Endodermal cell (in vitro differentiated cells): ENCODE results near the gene SKA3. TPM values are rescaled to one million over a fixed set of nuclear protein-coding genes. Genes with fewer than 3 reads are reported as not detected.

Source experiments
- DNase-seq: peaks from one replicate; pipeline ENCODE4 v3.0.0-alpha.2; 2017
- H3K27ac ChIP-seq: 2 replicates; pipeline ENCODE4 v1.5.1; 2013; ENCODE audit warnings: mild to moderate bottlenecking, low read depth, low read length, moderate library complexity
- H3K27me3 ChIP-seq: 2 replicates; pipeline ENCODE4 v1.6.1; 2013; ENCODE audit warnings: mild to moderate bottlenecking, low read length, moderate library complexity; ENCODE audit not compliant: insufficient read depth, control insufficient read depth, poor library complexity, severe bottlenecking
- H3K36me3 ChIP-seq: 2 replicates; pipeline ENCODE4 v1.7.0; 2013; ENCODE audit warnings: mild to moderate bottlenecking, low read length, moderate library complexity; ENCODE audit not compliant: control insufficient read depth, insufficient read depth
- H3K4me1 ChIP-seq: one replicate; pipeline ENCODE4 v1.7.0; 2013; ENCODE audit warnings: low read length; ENCODE audit not compliant: control insufficient read depth, insufficient read depth
- H3K4me3 ChIP-seq: 2 replicates; pipeline ENCODE4 v1.5.1; 2013; ENCODE audit warnings: mild to moderate bottlenecking, low read length, moderate library complexity
- H3K9ac ChIP-seq: 2 replicates; pipeline ENCODE4 v1.6.1; 2013; ENCODE audit warnings: mild to moderate bottlenecking, low read length, moderate library complexity; ENCODE audit not compliant: poor library complexity, severe bottlenecking; ENCODE audit errors: extremely low read depth
- H3K9me3 ChIP-seq: 2 replicates; pipeline ENCODE4 v1.6.1; 2013; ENCODE audit warnings: mild to moderate bottlenecking, low read length, moderate library complexity; ENCODE audit not compliant: control insufficient read depth
- H3K27ac Mint-ChIP-seq: 2 replicates; pipeline ENCODE4 v1.8.0; 2020; ENCODE audit warnings: mixed read lengths
- H3K27me3 Mint-ChIP-seq: 2 replicates; pipeline ENCODE4 v1.8.0; 2021; ENCODE audit warnings: mild to moderate bottlenecking, mixed read lengths; ENCODE audit not compliant: insufficient read depth
- H3K36me3 Mint-ChIP-seq: 2 replicates; pipeline ENCODE4 v1.8.0; 2020; ENCODE audit warnings: low read depth, mixed read lengths
- H3K4me1 Mint-ChIP-seq: 2 replicates; pipeline ENCODE4 v1.8.0; 2020; ENCODE audit warnings: mixed read lengths
- H3K4me3 Mint-ChIP-seq: 2 replicates; pipeline ENCODE4 v1.8.0; 2020; ENCODE audit warnings: mild to moderate bottlenecking, moderate library complexity, mixed read lengths
- H3K9me3 Mint-ChIP-seq: 2 replicates; pipeline ENCODE4 v1.8.0; 2020; ENCODE audit warnings: mild to moderate bottlenecking, mixed read lengths
- WGBS, 2 experiments: methylation state at CpG; one replicate each; pipeline versions ENCODE4 v1.1.5 to v1.1.7; 2013; ENCODE audit warnings: missing lambda C conversion rate in 2 of 2, mixed read lengths in 1 of 2; ENCODE audit not compliant: insufficient coverage in 1 of 2, insufficient read length in 1 of 2; 5-methylcytosine and 5-hydroxymethylcytosine counted together
- total RNA-seq, 2 donors: library from RNA; stranded (reverse); fragmentation: NEBNext Ultra II Directional in 1 of 2; extraction: Animal tissue kit (Norgen Biotek cat#: 25700) in 1 of 2; gene quantifications; 2 replicates in 1 of 2; 3 replicates in 1 of 2; pipeline ENCODE4 v1.2.1, GENCODE V29; 2021
- TF ChIP-seq, protein P1 (sequence below): fragments of 200-600 bp; sonication (generic); conservative IDR thresholded peaks from 2 replicates; pipeline ENCODE4 v1.5.0; 2021; ENCODE audit warnings: antibody characterized with exemption, mild to moderate bottlenecking

SKA3 gene
- total RNA-seq, 2 donors from 2014 or later, result 24.1 to 35.3 TPM

DNA sequence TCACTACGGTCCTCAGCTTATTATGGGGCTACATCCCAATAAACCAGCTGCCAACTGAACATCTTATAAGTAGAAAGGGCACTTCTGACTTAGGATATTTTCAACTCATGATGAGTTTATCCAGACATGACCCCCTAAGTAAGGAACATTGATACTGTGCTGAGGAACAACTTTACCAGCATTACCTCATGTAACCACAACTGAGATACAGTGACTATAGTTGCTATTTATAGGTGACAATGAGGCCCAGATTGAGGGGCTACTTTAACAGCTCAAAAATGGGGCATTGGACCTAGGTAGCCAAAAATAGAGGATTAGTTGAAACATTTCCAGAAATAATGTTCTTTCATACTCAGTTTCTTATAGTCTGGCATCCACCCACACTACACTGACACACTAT lies 26.8 kb downstream of the SKA3 start:
- WGBS, 2 experiments, result 96 to 100% methylated on average over 1 of the region's 1 CpG
- H3K27ac ChIP-seq, result no peak overlapping the region

DNA sequence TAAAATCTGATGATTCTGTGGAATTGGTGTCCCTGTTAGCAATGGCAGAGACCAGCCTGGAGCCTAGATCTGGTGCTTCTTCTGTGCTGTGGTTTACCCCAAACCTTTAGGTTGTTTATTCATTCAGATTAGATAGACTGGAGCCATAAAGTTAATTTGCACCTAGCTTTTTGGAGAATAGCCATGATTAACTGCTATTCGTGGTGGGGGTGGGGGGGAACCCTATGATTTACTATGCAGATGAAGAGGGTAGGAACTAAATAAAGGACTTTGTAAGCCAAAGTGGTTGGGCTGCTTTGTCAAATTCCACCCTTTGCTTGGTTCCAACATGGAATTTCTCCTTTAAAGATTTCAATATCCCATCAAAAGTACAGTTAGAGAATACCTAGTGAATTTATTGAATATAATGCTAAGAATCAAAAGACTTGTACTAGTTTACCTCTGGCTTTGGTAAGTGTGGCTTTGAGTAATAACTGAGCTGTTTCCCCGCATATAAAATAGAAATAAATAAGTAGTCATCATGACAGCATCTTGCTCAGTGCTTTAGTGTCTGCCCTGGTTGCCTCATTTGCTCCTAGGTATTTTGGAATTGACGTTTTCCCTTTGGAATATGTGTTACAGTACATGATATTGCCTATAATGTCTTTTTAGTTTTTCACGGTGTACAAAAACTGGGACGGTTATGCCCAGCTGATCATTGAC lies 27.6 kb downstream of the SKA3 start:
- TF ChIP-seq, protein P1, sequence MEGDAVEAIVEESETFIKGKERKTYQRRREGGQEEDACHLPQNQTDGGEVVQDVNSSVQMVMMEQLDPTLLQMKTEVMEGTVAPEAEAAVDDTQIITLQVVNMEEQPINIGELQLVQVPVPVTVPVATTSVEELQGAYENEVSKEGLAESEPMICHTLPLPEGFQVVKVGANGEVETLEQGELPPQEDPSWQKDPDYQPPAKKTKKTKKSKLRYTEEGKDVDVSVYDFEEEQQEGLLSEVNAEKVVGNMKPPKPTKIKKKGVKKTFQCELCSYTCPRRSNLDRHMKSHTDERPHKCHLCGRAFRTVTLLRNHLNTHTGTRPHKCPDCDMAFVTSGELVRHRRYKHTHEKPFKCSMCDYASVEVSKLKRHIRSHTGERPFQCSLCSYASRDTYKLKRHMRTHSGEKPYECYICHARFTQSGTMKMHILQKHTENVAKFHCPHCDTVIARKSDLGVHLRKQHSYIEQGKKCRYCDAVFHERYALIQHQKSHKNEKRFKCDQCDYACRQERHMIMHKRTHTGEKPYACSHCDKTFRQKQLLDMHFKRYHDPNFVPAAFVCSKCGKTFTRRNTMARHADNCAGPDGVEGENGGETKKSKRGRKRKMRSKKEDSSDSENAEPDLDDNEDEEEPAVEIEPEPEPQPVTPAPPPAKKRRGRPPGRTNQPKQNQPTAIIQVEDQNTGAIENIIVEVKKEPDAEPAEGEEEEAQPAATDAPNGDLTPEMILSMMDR, result no peak
- H3K4me1 ChIP-seq, result peaks cover 13% of the 10 kb centered on the region
- peaks cover 31% of the 10 kb centered on the region for H3K4me1 Mint-ChIP-seq
- H3K27me3 ChIP-seq, result no peaks in the 10 kb centered on the region
- H3K9me3 Mint-ChIP-seq, result no peaks in the 10 kb centered on the region
- H3K4me3 Mint-ChIP-seq, result no peak overlapping the region
- H3K9me3 ChIP-seq, result no peaks in the 10 kb centered on the region
- peaks cover 32% of the 10 kb centered on the region for H3K36me3 Mint-ChIP-seq
- no peak overlapping the region for H3K27ac ChIP-seq
- no peak overlapping the region for H3K27ac Mint-ChIP-seq
- peaks cover 42% of the 10 kb centered on the region for H3K36me3 ChIP-seq
- 84 to 88% methylated on average over 4 to 5 of the region's 5 CpGs for WGBS, 2 experiments
- no peaks in the 10 kb centered on the region for H3K27me3 Mint-ChIP-seq
- H3K9ac ChIP-seq, result no peak overlapping the region
- no peak for DNase-seq
- no peak overlapping the region for H3K4me3 ChIP-seq

More for the DNA sequence above, 26.8 kb downstream of the SKA3 start:
- no peak overlapping the region for H3K9ac ChIP-seq
- no peak for DNase-seq
- H3K36me3 ChIP-seq, result peaks cover 42% of the 10 kb centered on the region
- Mint-ChIP-seq H3K27ac (no peak overlapping the region), H3K27me3 (no peaks in the 10 kb centered on the region), H3K4me1 (peaks cover 29% of the 10 kb centered on the region), H3K9me3 (no peaks in the 10 kb centered on the region), H3K36me3 (peaks cover 29% of the 10 kb centered on the region), H3K4me3 (no peak overlapping the region)
- no peaks in the 10 kb centered on the region for H3K9me3 ChIP-seq
- H3K4me1 ChIP-seq, result peaks cover 13% of the 10 kb centered on the region
- no peaks in the 10 kb centered on the region for H3K27me3 ChIP-seq
- TF ChIP-seq, protein P1, result no peak
- no peak overlapping the region for H3K4me3 ChIP-seq

DNA sequence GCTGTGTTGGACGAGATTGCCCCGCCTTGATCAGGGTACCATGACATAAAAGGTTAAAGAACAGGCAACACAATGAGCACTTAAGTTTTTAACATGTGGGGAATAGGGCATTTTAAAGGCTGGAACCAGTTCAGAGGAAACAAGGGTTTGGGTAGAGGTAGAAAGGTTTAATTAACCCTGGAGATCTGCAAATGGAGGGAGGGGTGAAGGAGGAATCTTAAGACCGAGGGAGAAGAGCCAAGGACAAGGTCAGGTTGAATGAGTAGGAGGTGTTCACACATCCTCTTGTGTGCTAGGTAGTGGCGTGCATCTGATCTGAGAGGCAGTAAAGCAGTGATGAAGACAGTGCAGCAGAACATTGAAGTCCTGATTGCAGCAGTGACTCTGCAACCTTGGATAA lies 28.5 kb downstream of the SKA3 start:
- Histone ChIP-seq H3K36me3 (peaks cover 51% of the 10 kb centered on the region), H3K9ac (no peak overlapping the region), H3K4me3 (no peak overlapping the region), H3K9me3 (no peaks in the 10 kb centered on the region), H3K27me3 (no peaks in the 10 kb centered on the region), H3K4me1 (peaks cover 13% of the 10 kb centered on the region), H3K27ac (no peak overlapping the region)
- TF ChIP-seq, protein P1, result no peak
- Mint-ChIP-seq H3K27me3 (no peaks in the 10 kb centered on the region), H3K27ac (peak overlapping the region; percentile 59), H3K9me3 (no peaks in the 10 kb centered on the region), H3K36me3 (peaks cover 41% of the 10 kb centered on the region), H3K4me1 (peaks cover 33% of the 10 kb centered on the region), H3K4me3 (peak overlapping the region; percentile 4)
- 88 to 93% methylated on average over 4 of the region's 4 CpGs for WGBS, 2 experiments
- no peak for DNase-seq
